ENCODE results near the gene HMCN2.

HMCN2 gene

DNA sequence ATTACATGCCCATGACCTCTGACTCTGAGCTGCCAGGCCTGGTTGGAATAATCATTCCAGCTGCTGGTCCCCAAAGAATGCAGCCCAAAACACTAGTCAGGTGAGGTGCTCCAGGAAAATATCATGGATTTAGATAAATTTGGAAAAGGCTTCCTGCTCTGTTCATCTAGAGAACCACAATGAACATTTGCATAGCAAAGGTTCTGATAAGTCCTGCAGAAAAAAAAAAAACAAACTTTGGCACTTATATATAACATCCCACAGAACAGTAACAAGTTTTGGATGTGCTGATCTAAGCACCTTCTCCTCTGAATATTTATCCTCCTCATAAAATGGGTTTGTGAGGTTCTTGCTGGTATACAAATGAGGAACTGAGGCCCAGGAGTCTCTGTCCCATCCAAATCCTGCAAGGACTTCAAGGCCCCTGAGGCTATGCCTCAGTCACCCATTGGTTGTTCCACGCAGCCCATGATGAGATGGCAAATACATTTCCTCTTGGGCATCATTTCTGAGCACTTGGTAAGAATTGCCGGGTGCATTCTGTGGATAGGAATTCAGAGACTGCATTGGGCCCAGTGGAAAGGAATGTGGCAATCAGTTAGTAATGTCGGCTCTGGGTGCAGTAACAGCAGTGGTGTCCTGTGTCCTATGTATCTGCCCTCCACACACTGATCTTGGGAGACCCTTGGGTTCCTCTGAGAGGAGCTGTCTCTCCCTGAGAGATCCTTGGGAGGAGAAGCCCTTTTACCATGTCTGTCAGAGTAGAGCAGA is 105.8 kb downstream of the HMCN2 start:
- DNase-seq = no peak

DNA sequence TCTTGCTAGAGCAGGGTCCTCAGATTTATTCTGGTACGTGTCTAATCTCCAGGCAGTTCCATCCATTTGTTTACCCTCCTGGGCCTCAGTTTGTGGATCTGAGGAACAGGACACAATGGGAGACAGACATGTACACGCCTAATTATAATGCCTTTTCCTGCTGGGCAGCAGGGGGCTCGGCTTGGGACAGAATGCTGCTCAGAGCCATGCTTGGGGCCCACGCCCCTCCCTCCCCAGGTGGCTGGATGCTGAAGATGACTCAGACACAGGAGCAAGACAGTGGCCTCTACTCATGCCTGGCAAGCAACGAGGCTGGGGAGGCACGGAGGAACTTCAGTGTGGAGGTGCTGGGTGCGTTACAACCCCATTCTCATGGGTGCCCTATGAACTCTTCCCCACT is 106.5 kb downstream of the HMCN2 start:
- no peak for DNase-seq

DNA sequence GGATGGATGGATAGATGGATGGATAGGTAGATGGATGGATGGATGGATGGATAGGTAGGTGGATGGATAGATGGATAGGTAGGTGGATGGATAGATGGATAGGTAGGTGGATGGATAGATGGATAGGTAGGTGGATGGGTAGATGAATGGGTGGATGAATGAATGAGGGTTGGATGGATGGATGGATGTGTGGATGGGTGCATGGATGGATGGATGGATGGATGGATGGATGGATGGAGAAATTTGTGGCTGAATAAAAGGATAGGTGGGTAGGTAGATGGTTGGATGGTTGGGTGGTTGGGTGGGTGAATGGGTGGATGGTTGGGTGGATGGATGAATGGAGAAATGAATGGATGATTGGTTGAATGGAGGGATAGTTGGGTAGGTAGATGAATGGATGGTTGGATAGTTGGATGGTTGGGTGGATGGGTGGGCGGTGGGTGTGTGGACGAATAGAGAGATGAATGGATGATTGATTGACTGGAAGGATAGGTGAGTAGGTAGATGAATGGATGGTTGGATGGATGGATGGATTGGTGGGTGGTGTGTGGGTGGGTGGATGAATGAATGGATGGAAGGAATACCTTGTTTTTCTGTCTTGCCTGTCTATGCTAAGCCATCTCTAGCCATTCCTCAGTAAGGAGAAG is 108.2 kb downstream of the HMCN2 start:
- DNase-seq = no peak

DNA sequence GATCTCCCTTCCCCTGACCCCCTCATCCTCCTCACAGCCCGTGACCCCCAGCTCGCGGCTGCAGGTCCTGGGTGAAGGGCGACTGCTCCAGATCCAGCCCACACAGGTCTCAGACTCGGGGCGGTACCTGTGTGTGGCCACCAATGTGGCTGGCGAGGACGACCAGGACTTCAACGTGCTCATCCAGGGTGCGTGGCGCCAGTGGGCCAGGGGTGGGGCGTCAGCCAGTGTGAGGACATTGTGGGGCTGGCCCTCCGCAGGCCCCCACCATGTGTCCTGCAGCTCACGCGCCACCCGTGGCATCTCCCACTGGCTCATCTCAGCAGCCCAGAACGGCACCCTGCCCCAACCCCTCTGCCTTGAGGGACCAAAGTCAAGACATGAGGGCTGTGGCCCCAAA is 112.1 kb downstream of the HMCN2 start:
- no peak for DNase-seq

DNA sequence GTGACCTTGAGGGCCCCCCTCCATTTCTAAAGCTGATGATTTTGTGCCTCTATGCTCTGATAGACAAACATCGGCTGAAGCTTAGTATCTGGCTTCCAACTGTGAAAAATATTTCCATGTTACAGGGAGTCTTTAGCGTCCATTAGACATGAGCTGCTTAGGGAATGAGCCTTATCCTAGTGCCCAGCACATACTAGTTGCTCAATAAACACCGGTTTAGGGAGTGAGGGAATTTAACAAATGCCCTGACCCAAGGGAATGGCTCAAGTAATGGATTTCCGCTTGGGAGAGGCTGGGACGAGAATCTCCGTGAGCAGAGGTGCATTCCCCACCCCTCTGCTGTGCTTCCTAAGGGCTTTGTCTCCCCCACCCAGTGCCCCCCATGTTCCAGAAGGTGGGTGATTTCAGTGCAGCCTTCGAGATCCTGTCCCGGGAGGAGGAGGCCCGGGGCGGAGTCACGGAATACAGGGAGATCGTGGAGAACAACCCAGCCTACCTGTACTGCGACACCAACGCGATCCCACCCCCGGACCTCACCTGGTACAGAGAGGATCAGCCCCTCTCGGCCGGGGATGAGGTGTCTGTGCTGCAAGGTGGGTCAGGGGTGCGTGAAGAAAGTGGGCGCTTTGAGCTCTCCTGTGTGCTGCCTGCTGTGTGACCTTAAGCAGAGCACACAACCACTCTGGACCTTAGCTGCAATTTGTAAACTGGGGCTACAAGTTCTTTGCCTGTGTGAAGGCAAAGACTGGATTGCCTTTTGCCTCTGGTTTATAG is 113.5 kb downstream of the HMCN2 start:
- no peak for DNase-seq

DNA sequence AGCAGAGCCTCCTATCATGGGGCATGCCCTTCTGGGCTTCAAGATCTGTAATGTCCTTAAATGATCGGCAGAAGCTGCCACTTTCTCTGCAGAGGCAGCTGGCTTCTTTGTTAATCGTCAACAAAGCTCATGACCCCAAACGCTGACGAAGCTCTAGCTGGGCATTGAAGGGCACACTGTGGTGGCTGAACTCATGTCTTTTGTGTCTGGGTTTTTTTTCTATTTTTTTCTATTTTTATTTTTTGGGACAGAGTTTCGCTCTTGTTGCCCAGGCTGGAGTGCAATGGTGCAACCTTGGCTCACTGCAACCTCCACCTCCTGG is 114.0 kb downstream of the HMCN2 start:
- DNase-seq = no peak

DNA sequence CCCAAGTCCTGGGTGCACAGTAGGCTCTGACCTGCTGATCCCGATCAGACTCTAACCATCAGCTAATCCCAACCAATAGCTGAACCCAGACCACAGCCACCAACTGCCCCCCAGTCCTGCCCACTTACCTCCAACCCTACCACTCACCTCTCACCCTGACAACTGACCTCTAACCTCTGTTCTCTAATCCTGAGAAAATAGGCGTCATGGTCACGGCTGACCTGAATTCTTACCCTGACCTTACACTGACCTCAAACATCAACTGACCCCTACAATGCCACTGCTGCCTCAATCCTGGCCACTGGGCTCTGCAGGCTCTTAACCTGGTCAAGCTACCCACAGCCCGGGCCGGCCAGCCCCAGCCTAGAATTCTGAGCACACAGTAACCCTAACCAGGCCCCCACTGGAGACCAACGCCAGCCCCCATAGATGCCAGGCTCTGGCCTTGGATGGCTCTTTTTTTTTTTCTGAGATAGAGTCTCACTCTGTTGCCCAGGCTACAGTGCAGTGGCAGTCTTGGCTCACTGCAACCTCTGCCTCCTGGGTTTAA is 115.4 kb downstream of the HMCN2 start:
- no peak for DNase-seq

GRCh38 chr9:130381660-130382059 is 116.1 kb downstream of the HMCN2 start:
- DNase-seq = no peak

DNA sequence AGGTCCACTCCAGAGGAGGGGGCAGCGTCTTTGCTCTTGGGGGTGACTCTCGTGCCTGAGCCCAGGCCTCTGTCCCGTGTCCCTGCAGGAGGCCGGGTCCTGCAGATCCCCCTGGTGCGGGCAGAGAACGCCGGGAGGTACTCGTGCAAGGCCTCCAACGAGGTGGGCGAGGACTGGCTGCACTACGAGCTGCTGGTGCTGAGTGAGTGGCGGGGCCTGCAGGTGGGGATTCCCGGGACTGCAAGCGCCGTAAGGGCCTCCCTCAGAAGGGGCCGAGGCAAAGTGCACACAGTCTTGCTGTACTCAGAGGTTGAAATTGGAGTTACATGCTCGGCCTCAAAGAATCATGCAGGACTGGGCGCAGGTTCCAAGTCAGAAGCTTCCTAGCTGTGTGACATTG is 116.5 kb downstream of the HMCN2 start:
- DNase-seq = no peak

DNA sequence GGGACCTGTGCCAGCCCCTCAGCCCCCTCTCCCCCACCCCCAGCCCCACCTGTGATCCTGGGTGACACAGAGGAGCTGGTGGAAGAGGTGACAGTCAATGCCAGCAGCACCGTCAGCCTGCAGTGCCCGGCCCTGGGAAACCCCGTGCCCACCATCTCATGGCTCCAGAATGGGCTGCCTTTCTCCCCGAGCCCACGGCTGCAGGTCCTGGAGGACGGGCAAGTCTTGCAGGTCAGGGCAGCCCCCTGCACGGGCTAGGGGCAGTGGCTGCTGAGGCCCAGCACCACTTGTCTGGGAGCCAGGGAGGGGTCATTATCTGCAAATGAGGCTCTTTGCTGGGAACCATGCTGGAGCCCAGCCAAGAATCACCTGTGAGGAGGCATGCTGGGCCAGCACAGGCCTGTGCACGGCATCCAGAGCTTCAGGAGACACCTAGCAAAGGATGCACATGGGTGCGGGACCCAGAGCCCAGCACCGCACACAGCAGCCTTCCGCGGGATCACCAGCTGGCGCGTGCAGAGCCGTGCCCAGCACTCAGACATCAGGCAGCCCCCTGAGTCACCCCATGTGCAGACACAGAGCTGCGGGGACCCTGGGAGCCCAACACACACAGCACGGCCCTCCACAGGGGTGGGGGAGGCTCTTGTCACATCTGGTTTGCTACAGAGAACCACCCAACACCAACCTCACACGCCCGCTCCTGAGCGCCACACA is 117.2 kb downstream of the HMCN2 start:
- DNase-seq = no peak

DNA sequence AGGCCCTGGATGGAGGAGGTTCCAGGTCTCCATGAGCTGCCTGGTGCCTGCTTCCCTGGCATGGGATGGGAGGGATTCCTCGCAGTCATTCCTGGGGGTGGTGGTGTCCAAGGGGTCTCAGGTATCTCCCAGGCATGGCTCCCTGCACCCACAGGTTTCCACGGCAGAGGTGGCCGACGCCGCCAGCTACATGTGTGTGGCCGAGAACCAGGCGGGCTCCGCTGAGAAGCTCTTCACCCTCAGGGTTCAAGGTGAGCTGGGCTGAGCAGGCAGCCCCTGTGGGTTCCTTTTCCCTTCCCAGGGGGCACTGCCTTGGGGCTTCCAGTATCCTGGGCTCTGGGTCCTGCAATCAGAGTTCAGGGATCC is 117.8 kb downstream of the HMCN2 start:
- no peak for DNase-seq

- no peak for DNase-seq
Measured at GRCh38 chr9:130383979-130384676, 118.6 kb downstream of the HMCN2 start.

DNA sequence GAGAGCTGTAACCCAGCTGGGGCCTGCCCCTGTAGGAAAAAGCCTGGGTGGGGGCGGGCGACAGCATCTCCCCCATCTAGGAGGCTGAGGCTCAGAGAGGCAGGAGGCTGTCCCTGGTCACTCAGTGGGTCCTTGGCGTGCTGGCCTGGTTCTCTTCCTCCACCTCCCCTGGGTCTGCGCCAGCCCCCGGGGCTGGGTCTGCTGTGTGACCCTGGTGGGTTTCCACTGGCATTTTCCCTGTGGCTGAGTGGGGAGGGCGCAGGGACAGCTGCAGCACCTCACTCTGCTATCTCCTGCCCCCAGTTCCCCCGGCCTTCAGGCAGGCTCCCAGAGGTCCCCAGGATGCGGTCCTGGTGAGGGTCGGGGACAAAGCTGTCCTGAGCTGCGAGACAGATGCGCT is 119.7 kb downstream of the HMCN2 start:
- DNase-seq = no peak

- no peak for DNase-seq
Measured at GRCh38 chr9:130387398-130387797, 121.8 kb downstream of the HMCN2 start.

- DNase-seq = no peak
Measured at GRCh38 chr9:130387905-130388304, 122.3 kb downstream of the HMCN2 start.

GRCh38 chr9:130390390-130390789 is 124.8 kb downstream of the HMCN2 start:
- no peak for DNase-seq

GRCh38 chr9:130390986-130391385 is 125.4 kb downstream of the HMCN2 start:
- DNase-seq = no peak

DNA sequence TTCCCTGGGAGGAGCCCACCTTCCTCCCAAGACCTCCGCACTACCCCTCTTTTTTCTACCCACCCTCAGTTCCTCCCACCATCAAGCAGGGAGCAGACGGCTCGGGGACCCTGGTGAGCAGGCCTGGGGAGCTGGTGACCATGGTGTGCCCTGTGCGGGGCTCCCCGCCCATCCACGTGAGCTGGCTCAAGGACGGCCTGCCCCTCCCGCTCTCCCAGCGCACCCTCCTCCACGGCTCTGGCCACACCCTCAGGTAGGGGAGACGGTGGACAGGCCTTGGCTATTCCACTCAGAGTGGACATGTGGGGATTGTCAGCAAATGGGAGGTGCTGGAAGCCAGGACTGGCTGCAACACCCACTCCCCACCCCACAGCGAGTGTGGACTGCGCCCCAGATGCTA is 126.3 kb downstream of the HMCN2 start:
- no peak for DNase-seq

DNA sequence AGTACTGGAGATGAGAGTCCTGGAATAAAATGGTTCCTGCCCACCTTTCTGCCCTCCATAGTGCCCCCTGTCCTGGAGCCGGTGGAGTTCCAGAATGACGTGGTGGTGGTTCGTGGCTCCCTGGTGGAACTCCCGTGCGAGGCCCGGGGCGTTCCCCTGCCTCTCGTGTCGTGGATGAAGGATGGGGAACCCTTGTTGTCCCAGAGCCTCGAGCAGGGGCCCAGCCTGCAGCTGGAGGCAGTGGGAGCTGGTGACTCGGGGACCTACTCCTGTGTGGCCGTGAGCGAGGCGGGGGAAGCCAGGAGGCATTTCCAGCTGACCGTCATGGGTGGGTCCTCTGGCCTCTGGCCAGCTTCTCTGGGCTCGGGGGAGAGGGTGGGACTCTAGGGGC is 128.1 kb downstream of the HMCN2 start:
- no peak for DNase-seq

DNA sequence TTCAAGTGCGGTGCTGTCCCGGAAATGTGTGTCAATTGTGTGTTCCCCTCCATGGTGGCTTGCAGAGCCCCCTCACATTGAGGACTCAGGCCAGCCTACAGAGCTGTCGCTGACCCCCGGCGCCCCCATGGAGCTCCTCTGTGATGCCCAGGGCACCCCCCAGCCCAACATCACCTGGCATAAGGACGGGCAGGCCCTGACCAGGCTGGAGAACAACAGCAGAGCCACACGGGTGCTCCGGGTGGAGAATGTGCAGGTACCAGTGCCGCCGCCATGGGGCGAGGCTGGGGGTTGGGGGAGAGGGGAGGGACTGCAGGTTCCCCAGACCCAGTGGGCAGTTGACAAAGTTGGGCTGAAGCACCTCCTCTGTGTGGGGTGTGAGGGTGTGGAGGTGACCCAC is 128.8 kb downstream of the HMCN2 start:
- DNase-seq = no peak

- DNase-seq = no peak
Measured at GRCh38 chr9:130394814-130395470, 129.4 kb downstream of the HMCN2 start.

DNA sequence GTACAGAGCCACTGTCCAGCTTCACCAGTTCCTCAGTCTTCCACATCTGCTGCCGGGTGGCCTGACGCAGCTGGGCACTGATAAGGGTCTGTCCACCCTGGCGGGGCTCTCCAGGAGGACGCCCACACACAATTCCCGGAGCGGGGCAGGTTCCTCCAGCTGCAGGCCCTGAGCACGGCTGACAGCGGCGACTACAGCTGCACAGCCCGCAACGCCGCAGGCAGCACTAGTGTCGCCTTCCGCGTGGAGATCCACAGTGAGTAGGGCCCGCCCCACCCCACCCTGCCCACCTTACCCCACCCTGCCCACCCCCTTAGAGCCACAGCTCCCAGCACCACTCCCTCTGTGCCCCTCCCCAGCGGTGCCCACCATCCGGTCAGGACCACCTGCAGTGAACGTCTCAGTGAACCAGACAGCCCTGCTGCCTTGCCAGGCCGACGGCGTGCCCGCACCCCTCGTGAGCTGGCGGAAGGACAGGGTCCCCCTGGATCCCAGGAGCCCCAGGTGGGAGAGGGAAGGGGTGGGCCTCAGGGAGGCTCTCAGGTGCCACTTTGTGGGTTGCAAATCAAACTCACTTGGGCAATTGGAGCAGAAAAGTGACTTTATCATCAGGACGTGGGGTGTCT is 130.4 kb downstream of the HMCN2 start:
- DNase-seq = no peak
